Testis (tissue), 3 donors: ENCODE data around the gene ZNF334. TPM values are rescaled to one million over a fixed set of nuclear protein-coding genes. Genes with fewer than 3 reads are reported as not detected.

Experiments
- DNase-seq: peaks from one replicate; pipeline ENCODE4 v3.0.0-alpha.2; 2019
- H3K27ac ChIP-seq, 2 donors: fragments of 200-600 bp; sonication (generic); one replicate each; pipeline ENCODE4 v1.5.1; 2019
- H3K27me3 ChIP-seq: fragments of 200-600 bp; sonication (generic); one replicate; pipeline ENCODE4 v1.5.1; 2019
- H3K36me3 ChIP-seq: fragments of 200-600 bp; sonication (generic); one replicate; pipeline ENCODE4 v1.5.1; 2017; ENCODE audit warnings: low read depth; ENCODE audit errors: missing control alignments
- H3K4me1 ChIP-seq: fragments of 200-600 bp; sonication (generic); one replicate; pipeline ENCODE4 v1.5.1; 2019
- H3K4me3 ChIP-seq, 2 donors: fragments of 200-600 bp; sonication (generic); one replicate each; pipeline ENCODE4 v1.5.1; 2017 to 2019
- H3K9me3 ChIP-seq: fragments of 200-600 bp; sonication (generic); one replicate; pipeline ENCODE4 v1.5.1; 2017
- CTCF ChIP-seq, 3 experiments: fragments of 450-650 bp in 2 of 3; fragments of 200-600 bp in 1 of 3; sonication (generic) in 1 of 3; IDR thresholded peaks; one replicate each; pipeline ENCODE4 v1.5.1; 2016 to 2019; ENCODE audit warnings: antibody characterized with exemption in 3 of 3, mild to moderate bottlenecking in 2 of 3, moderate library complexity in 1 of 3
- POLR2A ChIP-seq: fragments of 450-650 bp; IDR thresholded peaks from one replicate; pipeline ENCODE4 v1.6.1; 2017; ENCODE audit warnings: antibody characterized with exemption, mild to moderate bottlenecking, moderate library complexity
- WGBS, 2 donors: methylation state at CpG; one replicate each; pipeline ENCODE4 v1.1.5; 2018; 5-methylcytosine and 5-hydroxymethylcytosine counted together
- intact Hi-C: fragments of 100-400 bp; cut with DNase I; formaldehyde crosslinking; loops from one replicate; pipeline ENCODE4 v1.15.1; 2023; ENCODE audit warnings: low total_unique reads
- polyA plus RNA-seq: library from polyadenylated mRNA; stranded (reverse); fragments of 350-450 nt; fragmentation: Illumina TruSeq; extraction: RNeasy Lipid Tissue Mini Kit (QIAGEN cat#74804); gene quantifications from one replicate; pipeline ENCODE4 v1.2.3, GENCODE V29; 2014; ENCODE audit warnings: low read depth, low replicate concordance; ENCODE audit not compliant: insufficient read depth
- total RNA-seq, 2 donors: library from RNA; depleted of rRNA; stranded (reverse); fragments of >200 nt; gene quantifications; one replicate each; pipeline ENCODE4 v1.2.3, GENCODE V29; 2016

ZNF334 gene
- total and polyA plus RNA-seq, 3 donors from 2014 or later = 6.0 to 33.7 (median 26.8) TPM

- no peaks in the 10 kb centered on the region for H3K4me1 ChIP-seq
- no peak for DNase-seq
- H3K36me3 ChIP-seq = no peaks in the 10 kb centered on the region
- H3K27me3 ChIP-seq = no peaks in the 10 kb centered on the region
- H3K27ac ChIP-seq = no peak overlapping the region
- no peak overlapping the region for H3K4me3 ChIP-seq
- intact Hi-C loops = no loop called here
- TF ChIP-seq POLR2A (no peak), CTCF (IDR thresholded peaks at IDR 0.05) (no peak)
- WGBS, 2 donors = 81 to 82% methylated on average over 3 of the region's 3 CpGs
- H3K9me3 ChIP-seq = no peaks in the 10 kb centered on the region
Observed at GRCh38 chr20:46554828-46555227, 41.5 kb upstream of the ZNF334 start.

GRCh38 chr20:46553926-46554325 is 40.6 kb upstream of the ZNF334 start:
- no peaks in the 10 kb centered on the region for H3K27me3 ChIP-seq
- no peaks in the 10 kb centered on the region for H3K9me3 ChIP-seq
- H3K4me1 ChIP-seq = no peaks in the 10 kb centered on the region
- no peak overlapping the region for H3K27ac ChIP-seq
- no peak for DNase-seq
- 94% methylated on average over 3 of the region's 3 CpGs for WGBS, 2 donors
- no peaks in the 10 kb centered on the region for H3K36me3 ChIP-seq
- no peak overlapping the region for H3K4me3 ChIP-seq
- no peak for TF ChIP-seq CTCF (IDR thresholded peaks at IDR 0.05)
- TF ChIP-seq POLR2A = no peak
- intact Hi-C loops = no loop called here

GRCh38 chr20:46552460-46553420 is 39.4 kb upstream of the ZNF334 start:
- DNase-seq = no peak
- Histone ChIP-seq H3K27ac (no peak overlapping the region), H3K36me3 (no peaks in the 10 kb centered on the region), H3K27me3 (no peaks in the 10 kb centered on the region), H3K4me3 (no peak overlapping the region), H3K4me1 (peaks cover under 1% of the 10 kb centered on the region), H3K9me3 (no peaks in the 10 kb centered on the region)
- WGBS, 2 donors = 82 to 88% methylated on average over 4 of the region's 4 CpGs
- intact Hi-C loops = no loop called here
- TF ChIP-seq CTCF (IDR thresholded peaks at IDR 0.05) (no peak), POLR2A (no peak)

- TF ChIP-seq CTCF (IDR thresholded peaks at IDR 0.05) (no peak), POLR2A (no peak)
- Histone ChIP-seq H3K36me3 (no peaks in the 10 kb centered on the region), H3K4me1 (peaks cover 10% of the 10 kb centered on the region), H3K27ac (no peak overlapping the region), H3K4me3 (no peak overlapping the region), H3K9me3 (no peaks in the 10 kb centered on the region), H3K27me3 (no peaks in the 10 kb centered on the region)
- intact Hi-C loops = no loop called here
- 83 to 88% methylated on average over 12 of the region's 12 CpGs for WGBS, 2 donors
- no peak for DNase-seq
Observed at GRCh38 chr20:46551522-46552381, 38.4 kb upstream of the ZNF334 start.
